ENCODE data around the gene PRDM16. TPM values are rescaled to one million over a fixed set of nuclear protein-coding genes. Genes with fewer than 3 reads are reported as not detected.

PRDM16 gene
- total RNA-seq, 1 experiment from 2014 or later = 1.6 TPM

DNA sequence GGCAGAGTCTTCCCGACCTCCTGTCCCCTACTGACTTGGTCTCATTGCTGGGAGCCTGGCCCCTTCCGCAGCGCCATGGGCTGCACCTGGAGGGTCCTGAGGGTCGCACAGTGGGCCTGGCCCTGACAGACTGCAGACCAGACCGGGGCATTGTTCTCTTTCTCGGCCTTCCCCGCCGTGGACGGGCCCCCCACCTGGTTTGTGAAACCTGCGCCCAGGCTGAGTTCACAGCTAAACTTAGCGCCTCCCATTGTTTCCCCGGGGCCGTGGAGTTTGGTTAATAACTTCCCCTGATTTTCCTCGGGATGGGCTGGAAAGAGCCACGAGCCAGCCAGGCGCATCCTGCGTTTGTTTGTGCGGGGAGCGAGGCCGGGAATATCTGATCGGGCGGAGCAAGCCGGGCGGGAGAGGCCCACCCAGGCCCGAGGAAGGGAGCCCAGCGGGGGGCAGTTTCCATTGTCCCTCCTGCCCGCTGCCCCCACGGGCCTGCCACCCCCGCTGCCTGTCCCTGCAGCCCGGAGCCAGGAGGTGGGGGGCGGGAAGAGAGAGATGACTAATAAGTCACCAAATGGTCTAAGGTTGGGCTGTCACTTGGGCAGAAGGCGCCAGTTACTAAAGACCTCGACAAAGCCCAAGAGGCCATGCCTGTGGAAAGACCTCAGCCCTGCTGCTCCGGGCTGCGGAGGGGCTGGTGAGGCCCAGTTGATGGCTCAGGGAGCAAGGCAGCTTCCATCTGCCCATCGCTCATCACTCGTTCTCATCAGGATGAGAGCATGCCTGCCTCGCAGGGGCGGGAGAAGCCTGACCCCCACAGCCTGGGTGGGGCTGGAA, 346.5 kb downstream of the PRDM16 start:
- ATAC-seq (no peak), DNase-seq (ENCODE audit: low spot score) (no peak)
- H3K4me3 Mint-ChIP-seq = no peak overlapping the region
- ChIA-PET CTCF (interaction anchor here (1.0 to 1.7 kb wide), 2 partner anchors 9 to 16 kb away, joined by 3 to 4 read pairs; no protein-coding TSS in a partner anchor), POLR2A (no interaction called here)
- no peaks in the 10 kb centered on the region for H3K4me1 Mint-ChIP-seq
- H3K27me3 Mint-ChIP-seq (ENCODE audit: low read depth) = peaks cover 7% of the 10 kb centered on the region; the same call in 1 of the 2 replicates
- no peak overlapping the region for H3K27ac Mint-ChIP-seq
- no peak for TF ChIP-seq KAT7 (CRISPR knock-in tag; IDR thresholded peaks at IDR 0.05; ENCODE audit: borderline replicate concordance)
- no peak for TF ChIP-seq GRHL2 (CRISPR knock-in tag; IDR thresholded peaks at IDR 0.05; ENCODE audit: insufficient replicate concordance, severe bottlenecking)
- no peak for TF ChIP-seq NFATC4 (CRISPR knock-in tag; IDR thresholded peaks at IDR 0.05)
- TF ChIP-seq, protein P1, sequence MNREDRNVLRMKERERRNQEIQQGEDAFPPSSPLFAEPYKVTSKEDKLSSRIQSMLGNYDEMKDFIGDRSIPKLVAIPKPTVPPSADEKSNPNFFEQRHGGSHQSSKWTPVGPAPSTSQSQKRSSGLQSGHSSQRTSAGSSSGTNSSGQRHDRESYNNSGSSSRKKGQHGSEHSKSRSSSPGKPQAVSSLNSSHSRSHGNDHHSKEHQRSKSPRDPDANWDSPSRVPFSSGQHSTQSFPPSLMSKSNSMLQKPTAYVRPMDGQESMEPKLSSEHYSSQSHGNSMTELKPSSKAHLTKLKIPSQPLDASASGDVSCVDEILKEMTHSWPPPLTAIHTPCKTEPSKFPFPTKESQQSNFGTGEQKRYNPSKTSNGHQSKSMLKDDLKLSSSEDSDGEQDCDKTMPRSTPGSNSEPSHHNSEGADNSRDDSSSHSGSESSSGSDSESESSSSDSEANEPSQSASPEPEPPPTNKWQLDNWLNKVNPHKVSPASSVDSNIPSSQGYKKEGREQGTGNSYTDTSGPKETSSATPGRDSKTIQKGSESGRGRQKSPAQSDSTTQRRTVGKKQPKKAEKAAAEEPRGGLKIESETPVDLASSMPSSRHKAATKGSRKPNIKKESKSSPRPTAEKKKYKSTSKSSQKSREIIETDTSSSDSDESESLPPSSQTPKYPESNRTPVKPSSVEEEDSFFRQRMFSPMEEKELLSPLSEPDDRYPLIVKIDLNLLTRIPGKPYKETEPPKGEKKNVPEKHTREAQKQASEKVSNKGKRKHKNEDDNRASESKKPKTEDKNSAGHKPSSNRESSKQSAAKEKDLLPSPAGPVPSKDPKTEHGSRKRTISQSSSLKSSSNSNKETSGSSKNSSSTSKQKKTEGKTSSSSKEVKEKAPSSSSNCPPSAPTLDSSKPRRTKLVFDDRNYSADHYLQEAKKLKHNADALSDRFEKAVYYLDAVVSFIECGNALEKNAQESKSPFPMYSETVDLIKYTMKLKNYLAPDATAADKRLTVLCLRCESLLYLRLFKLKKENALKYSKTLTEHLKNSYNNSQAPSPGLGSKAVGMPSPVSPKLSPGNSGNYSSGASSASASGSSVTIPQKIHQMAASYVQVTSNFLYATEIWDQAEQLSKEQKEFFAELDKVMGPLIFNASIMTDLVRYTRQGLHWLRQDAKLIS (CRISPR knock-in tag; IDR thresholded peaks at IDR 0.05; ENCODE audit: borderline replicate concordance) = no peak
- TF ChIP-seq ZNF232 (CRISPR knock-in tag; IDR thresholded peaks at IDR 0.05) = no peak
- TF ChIP-seq E2F5 (CRISPR knock-in tag; IDR thresholded peaks at IDR 0.05) = no peak
- TF ChIP-seq ELF4 (CRISPR knock-in tag; IDR thresholded peaks at IDR 0.05; ENCODE audit: low read depth) = no peak
- TF ChIP-seq MYBL2 (CRISPR knock-in tag; IDR thresholded peaks at IDR 0.05) = no peak
- no peak for TF ChIP-seq TCF7 (CRISPR knock-in tag; IDR thresholded peaks at IDR 0.05; ENCODE audit: low read depth)
- H3K36me3 Mint-ChIP-seq = peaks cover 5% of the 10 kb centered on the region
- H3K9me3 Mint-ChIP-seq = peaks cover 10% of the 10 kb centered on the region

DNA sequence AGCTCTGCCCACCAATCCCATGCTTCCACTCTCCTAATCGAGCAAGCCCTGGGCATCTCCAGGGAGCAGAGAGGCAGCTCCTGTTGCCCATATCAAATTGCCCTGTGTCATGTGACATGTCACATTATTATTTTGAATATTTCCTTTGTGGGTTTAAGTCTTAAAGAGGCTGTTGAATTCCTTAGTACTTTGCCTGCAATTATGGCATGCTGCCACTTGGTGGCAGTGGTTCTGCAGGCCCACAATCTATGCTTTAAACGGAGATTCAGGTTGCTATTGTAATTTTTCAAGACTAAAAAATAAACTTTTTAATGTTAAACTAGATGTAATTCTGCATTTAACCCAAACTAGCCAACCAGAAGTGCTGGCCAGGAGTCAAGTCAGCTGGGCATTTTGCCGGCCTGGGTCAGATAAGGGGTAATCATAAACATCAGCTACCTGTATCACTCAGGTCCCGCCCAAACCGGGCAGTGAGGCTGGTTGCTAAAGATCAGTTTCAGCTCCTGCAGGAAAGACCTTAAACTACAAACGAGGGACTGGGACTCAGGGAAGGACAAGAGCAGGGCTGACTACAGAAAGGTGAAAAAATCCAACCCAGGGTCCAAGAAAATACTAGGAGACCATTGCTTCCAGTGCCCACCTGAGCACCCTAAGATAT, 348.2 kb downstream of the PRDM16 start:
- ATAC-seq (no peak), DNase-seq (ENCODE audit: low spot score) (no peak)
- Mint-ChIP-seq H3K36me3 (peaks cover 5% of the 10 kb centered on the region), H3K4me1 (no peaks in the 10 kb centered on the region), H3K4me3 (no peak overlapping the region), H3K27me3 (ENCODE audit: low read depth) (peaks cover 7% of the 10 kb centered on the region; the same call in 1 of the 2 replicates), H3K9me3 (peaks cover 10% of the 10 kb centered on the region), H3K27ac (no peak overlapping the region)
- ChIA-PET POLR2A (no interaction called here), CTCF (interaction anchor here (0.7 to 3.0 kb wide), 8 partner anchors 10 to 133 kb away, joined by 3 to 13 read pairs (median 4); no protein-coding TSS in a partner anchor)
- TF ChIP-seq, protein P2, sequence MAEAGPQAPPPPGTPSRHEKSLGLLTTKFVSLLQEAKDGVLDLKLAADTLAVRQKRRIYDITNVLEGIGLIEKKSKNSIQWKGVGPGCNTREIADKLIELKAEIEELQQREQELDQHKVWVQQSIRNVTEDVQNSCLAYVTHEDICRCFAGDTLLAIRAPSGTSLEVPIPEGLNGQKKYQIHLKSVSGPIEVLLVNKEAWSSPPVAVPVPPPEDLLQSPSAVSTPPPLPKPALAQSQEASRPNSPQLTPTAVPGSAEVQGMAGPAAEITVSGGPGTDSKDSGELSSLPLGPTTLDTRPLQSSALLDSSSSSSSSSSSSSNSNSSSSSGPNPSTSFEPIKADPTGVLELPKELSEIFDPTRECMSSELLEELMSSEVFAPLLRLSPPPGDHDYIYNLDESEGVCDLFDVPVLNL (CRISPR knock-in tag; IDR thresholded peaks at IDR 0.05; ENCODE audit: borderline replicate concordance, low read depth) = no peak
- TF ChIP-seq KAT7 (CRISPR knock-in tag; IDR thresholded peaks at IDR 0.05; ENCODE audit: borderline replicate concordance) (no peak), ZNF232 (CRISPR knock-in tag; IDR thresholded peaks at IDR 0.05) (no peak), AR (CRISPR knock-in tag; IDR thresholded peaks at IDR 0.05) (no peak), CBFB (CRISPR knock-in tag; IDR thresholded peaks at IDR 0.05; ENCODE audit: low read depth) (no peak)
- TF ChIP-seq, protein P3, sequence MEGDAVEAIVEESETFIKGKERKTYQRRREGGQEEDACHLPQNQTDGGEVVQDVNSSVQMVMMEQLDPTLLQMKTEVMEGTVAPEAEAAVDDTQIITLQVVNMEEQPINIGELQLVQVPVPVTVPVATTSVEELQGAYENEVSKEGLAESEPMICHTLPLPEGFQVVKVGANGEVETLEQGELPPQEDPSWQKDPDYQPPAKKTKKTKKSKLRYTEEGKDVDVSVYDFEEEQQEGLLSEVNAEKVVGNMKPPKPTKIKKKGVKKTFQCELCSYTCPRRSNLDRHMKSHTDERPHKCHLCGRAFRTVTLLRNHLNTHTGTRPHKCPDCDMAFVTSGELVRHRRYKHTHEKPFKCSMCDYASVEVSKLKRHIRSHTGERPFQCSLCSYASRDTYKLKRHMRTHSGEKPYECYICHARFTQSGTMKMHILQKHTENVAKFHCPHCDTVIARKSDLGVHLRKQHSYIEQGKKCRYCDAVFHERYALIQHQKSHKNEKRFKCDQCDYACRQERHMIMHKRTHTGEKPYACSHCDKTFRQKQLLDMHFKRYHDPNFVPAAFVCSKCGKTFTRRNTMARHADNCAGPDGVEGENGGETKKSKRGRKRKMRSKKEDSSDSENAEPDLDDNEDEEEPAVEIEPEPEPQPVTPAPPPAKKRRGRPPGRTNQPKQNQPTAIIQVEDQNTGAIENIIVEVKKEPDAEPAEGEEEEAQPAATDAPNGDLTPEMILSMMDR (IDR thresholded peaks at IDR 0.05) = peak; percentile 60
